Right cardiac atrium (tissue), 5 donors: Measurements from ENCODE around the gene PPP2R5D. TPM values are rescaled to one million over a fixed set of nuclear protein-coding genes. Genes with fewer than 3 reads are reported as not detected.

Source experiments
- ATAC-seq, 2 donors: fragments of 200-7000 bp; cut with Tn5 transposase; one replicate each; pipeline versions ENCODE4 v1.8.0 to v1.9.1; 2020; ENCODE audit warnings: moderate library complexity in 2 of 2, mild to moderate bottlenecking in 1 of 2
- DNase-seq, 3 donors: peaks; one replicate each; pipeline ENCODE4 v3.0.0-alpha.2; 2020
- H3K27ac ChIP-seq: one replicate; pipeline ENCODE4 v1.5.1; 2013; ENCODE audit warnings: mild to moderate bottlenecking, low read length, control low read depth, moderate library complexity
- H3K27me3 ChIP-seq: one replicate; pipeline ENCODE4 v1.6.1; 2013; ENCODE audit not compliant: control insufficient read depth, insufficient read depth
- H3K4me1 ChIP-seq: one replicate; pipeline ENCODE4 v1.6.1; 2013; ENCODE audit warnings: low read length; ENCODE audit not compliant: control insufficient read depth, insufficient read depth
- H3K4me3 ChIP-seq: one replicate; pipeline ENCODE4 v1.5.1; 2013; ENCODE audit warnings: low read length, control low read depth
- H3K9me3 ChIP-seq: one replicate; pipeline ENCODE4 v1.6.1; 2013; ENCODE audit warnings: low read length; ENCODE audit not compliant: control insufficient read depth
- WGBS: extraction: QIAGEN DNeasy Blood & Tissue Kit; methylation state at CpG from one replicate; pipeline ENCODE4 v1.1.7; 2013; 5-methylcytosine and 5-hydroxymethylcytosine counted together
- intact Hi-C, 4 donors: fragments of 100-400 bp; cut with DNase I; formaldehyde crosslinking; loops; one replicate each; pipeline versions ENCODE4 v1.11.0 to v1.14.0; 2022 to 2023
- polyA plus RNA-seq: library from polyadenylated mRNA; stranded (reverse); fragments of 200-250 nt; gene quantifications from one replicate; pipeline ENCODE4 v1.2.3, GENCODE V29; 2013
- total RNA-seq, 4 donors: library from RNA; stranded (reverse); fragmentation: NEBNext Ultra II Directional; extraction: Animal tissue kit (Norgen Biotek cat#: 25700); gene quantifications; one replicate each; pipeline ENCODE4 v1.2.1, GENCODE V29; 2021
- donor health status: healthy with polysubstance abuse.
- donor health status: DM: no; HTN: yes; CAD: no.
- donor health status: DM: no; HTN: no; CAD: no.
- donor health status: DM: no; HTN: yes; CAD: no; lungs with severe emphysema.
- donor health status: DM: yes; HTN: yes; CAD: no.

PPP2R5D gene
- total and polyA plus RNA-seq, 5 donors = 26.4 to 39.3 (median 37.5) TPM

DNA sequence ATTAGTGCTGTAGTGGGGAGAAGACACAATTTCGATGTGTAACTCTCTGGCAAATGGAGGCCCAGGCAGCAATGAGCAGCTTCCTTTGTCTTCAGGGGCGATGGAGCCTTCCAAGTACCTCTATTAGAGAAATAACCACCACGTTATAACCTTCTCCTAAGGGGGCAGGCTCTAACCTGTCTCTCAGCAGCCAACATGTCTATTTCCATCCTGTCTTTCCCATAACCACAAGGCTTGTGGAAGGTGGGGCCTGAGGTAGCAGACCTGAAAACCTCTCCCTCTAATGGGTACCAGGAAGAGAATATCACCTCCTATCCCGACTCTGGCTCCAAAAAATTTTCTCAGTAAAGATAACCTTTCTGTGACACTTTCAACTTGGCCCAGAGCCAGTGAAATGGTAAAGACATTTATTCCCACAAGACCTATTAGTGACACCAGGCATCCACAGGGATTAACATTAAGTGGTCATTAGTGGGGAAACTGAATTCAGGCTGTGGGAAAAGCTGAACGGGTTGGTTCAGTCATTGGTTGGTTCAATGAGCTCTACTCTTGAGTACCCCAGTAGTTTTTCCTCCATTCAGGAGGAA lies 9.4 kb upstream of the PPP2R5D start:
- DNase-seq = no peak
- ATAC-seq = no peak
- Histone ChIP-seq H3K27me3 (no peaks in the 10 kb centered on the region), H3K4me3 (no peak overlapping the region), H3K9me3 (no peaks in the 10 kb centered on the region), H3K4me1 (peaks cover 8% of the 10 kb centered on the region), H3K27ac (no peak overlapping the region)
- intact Hi-C loops = no loop called here
- WGBS = 74% methylated on average over 5 of the region's 5 CpGs

DNA sequence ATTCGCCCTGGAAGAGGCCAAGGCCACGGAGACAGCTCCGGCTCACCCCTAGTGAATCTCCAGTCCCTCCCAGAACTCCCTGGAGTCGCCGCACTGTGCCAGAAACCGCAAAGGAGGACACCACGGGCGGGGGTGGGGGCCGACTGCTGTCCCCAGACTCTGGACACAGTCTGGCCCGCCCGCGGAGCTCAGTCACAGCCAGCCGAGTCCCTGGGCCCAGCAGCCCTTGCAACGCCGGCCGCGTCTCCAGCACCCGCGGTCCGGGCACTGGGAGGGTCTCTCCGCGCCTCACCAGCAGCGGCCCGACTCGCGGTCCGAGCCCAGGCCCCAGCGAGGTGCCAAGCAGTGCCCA lies 5.9 kb upstream of the PPP2R5D start:
- intact Hi-C loops = no loop called here

DNA sequence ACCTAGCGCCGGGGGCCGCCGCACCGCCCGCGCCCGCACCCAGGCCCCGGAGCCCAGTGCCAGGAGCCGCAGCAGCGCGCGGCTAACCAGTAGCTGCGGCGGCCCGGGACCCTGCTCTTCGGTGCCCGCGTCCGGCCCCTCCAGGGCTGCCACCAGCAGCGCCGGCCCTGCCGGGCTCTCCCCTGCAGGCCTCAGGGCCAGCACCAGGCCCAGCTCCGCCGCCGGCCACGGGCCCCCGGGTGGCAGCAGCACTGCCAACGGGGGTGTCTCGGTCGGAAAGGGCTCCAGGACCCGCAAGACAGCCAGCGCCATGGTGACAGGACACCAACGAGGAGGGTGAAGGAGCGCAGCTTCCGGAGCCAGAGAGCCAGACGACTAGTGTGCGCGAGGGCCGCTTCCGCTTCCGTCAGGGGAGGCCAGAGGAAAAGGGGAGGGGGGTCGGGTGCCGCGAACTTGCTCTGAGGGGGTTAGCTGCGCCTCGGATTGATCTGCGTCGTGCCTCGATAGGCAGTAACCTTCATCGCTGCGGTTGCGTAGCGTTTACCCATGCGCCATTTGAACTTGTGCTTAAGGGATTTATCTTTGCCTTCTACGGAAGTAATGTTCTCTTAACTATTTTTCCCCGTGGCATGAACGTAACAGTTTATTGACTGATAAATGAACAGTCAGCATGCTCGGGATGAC lies 5.4 kb upstream of the PPP2R5D start, which contains the start of gene PEX6:
Gene PEX6, minus strand, starts transcription at position 343 of the 684 bp plus-strand sequence. Its CDS starts 31 bp downstream, at position 312.
- H3K4me1 ChIP-seq = peaks cover 3% of the 10 kb centered on the region
- peak within 1 kb of the TSS; percentile 65 for H3K4me3 ChIP-seq
- no peaks in the 10 kb centered on the region for H3K27me3 ChIP-seq
- ATAC-seq = peak; percentile 96 to 97
- DNase-seq = peak; percentile 94 to 97 (median 96)
- no peaks in the 10 kb centered on the region for H3K9me3 ChIP-seq
- peak within 1 kb of the TSS; percentile 55 for H3K27ac ChIP-seq
- intact Hi-C loops = no loop called here
- WGBS = under 1% methylated on average over 59 of the region's 59 CpGs

More for the DNA sequence above, 5.9 kb upstream of the PPP2R5D start:
- DNase-seq (peak; percentile 43 to 71 (median 69)), ATAC-seq (peak; percentile 28 to 37)
- WGBS = under 1% methylated on average over 28 of the region's 28 CpGs
- Histone ChIP-seq H3K9me3 (no peaks in the 10 kb centered on the region), H3K27ac (peak overlapping the region; percentile 55), H3K4me3 (peak overlapping the region; percentile 65), H3K4me1 (peaks cover 3% of the 10 kb centered on the region), H3K27me3 (no peaks in the 10 kb centered on the region)

DNA sequence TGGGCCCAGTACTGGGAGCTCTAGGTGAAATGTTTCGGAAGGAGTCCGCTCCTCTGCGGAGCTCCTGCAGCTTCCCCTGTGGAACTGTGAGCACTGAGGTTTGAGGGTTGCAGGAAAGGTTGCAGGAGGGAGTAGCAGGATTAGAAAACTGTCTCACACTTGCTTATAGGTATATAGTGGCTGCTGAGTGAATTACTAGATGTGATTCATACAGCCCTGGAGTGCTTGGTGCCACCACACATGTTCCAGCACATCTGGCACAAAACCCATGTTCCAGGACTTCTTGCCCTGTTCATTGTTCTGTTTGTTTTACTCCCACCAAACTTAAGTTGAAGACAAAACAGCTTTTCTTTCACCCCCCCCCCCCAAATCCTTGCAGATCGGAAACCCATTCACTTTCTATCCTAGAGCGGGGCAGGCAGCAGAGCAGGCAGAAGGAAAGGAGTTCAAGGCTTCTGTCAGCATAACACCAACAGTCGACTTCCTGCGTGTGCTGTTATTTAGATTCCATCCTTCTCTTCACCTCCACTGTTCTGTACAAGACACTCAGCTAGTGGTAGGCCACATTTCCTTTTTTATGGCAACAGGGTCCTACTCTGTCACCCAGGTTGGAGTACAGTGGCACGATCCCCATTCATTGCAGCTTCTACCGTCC lies 4.7 kb upstream of the PPP2R5D start:
- 38% methylated on average over 9 of the region's 9 CpGs for WGBS
- Histone ChIP-seq H3K4me3 (peak overlapping the region; percentile 65), H3K27ac (peak overlapping the region; percentile 55), H3K27me3 (no peaks in the 10 kb centered on the region), H3K9me3 (no peaks in the 10 kb centered on the region), H3K4me1 (peaks cover 3% of the 10 kb centered on the region)
- intact Hi-C loops = no loop called here
- DNase-seq (no peak), ATAC-seq (peak in 1 of 2 donors; percentile 3)

- Histone ChIP-seq H3K4me1 (peaks cover 17% of the 10 kb centered on the region), H3K9me3 (no peaks in the 10 kb centered on the region), H3K4me3 (no peak overlapping the region), H3K27ac (no peak overlapping the region), H3K27me3 (no peaks in the 10 kb centered on the region)
- intact Hi-C loops = no loop called here
- WGBS = 74% methylated on average over 5 of the region's 5 CpGs
- DNase-seq (no peak), ATAC-seq (no peak)
Measured at GRCh38 chr6:42981836-42982235, 2.5 kb upstream of the PPP2R5D start.

- Histone ChIP-seq H3K27me3 (no peaks in the 10 kb centered on the region), H3K4me3 (peak overlapping the region; percentile 90), H3K9me3 (no peaks in the 10 kb centered on the region), H3K27ac (peak overlapping the region; percentile 87), H3K4me1 (peaks cover 20% of the 10 kb centered on the region)
- 9% methylated on average over 13 of the region's 13 CpGs for WGBS
- intact Hi-C loops = no loop called here
- ATAC-seq (peak; percentile 12), DNase-seq (peak in 1 of 3 donors; percentile 69)
Measured at GRCh38 chr6:42984924-42985475, 630 bp downstream of the PPP2R5D start.

DNA sequence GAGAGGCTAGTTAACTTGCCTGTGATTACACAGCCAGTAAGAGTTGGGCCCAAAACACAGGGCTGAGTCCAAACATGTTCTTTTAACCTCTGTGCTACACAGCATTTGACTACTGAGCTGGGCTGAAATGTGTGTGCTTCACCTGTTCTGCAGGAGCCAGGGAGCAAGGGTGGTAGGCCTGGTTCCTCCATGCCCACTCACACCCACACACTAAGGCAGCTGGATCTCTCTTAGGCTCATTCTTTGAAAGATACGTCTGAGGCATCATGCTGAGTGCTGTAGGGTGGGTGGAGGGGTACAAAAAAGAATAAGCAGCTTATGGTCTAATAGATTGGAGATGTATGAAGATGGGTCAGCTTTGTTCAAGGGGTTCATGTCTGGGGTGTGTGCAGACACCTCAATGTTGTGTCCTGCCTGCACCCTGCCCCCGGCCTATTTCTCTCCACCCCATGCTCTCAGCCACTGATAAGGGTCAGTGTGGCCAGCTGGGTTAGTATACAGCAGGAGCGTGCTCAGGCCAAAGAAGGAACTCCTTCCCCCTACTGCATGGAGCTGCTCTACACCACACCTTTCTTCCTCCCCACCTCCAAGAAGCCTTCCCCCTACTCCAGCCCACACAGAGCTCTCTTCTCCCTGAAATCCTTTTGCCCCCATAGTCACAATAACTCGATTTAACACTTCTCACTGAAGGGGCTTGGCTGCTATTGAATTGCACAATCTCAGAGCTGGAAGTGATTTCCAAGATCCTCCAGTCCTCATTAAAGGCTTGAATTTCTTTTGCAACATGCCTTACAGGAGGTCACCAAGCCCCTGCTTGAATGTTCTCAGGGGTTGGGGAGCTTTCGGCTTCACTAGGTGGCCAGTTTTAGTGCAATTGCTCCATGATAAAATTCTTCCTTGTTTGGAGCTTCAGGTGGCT lies 3.4 kb downstream of the PPP2R5D start:
- WGBS = 52% methylated on average over 5 of the region's 5 CpGs
- no peak overlapping the region for H3K4me3 ChIP-seq
- peaks cover 20% of the 10 kb centered on the region for H3K4me1 ChIP-seq
- DNase-seq (no peak), ATAC-seq (no peak)
- H3K9me3 ChIP-seq = no peaks in the 10 kb centered on the region
- H3K27me3 ChIP-seq = no peaks in the 10 kb centered on the region
- intact Hi-C loops = no loop called here
- H3K27ac ChIP-seq = peak overlapping the region; percentile 13

- H3K4me3 ChIP-seq = no peak overlapping the region
- H3K27ac ChIP-seq = no peak overlapping the region
- H3K27me3 ChIP-seq = no peaks in the 10 kb centered on the region
- intact Hi-C loops = no loop called here
- DNase-seq (peak in 2 of 3 donors; percentile 29 to 74), ATAC-seq (no peak)
- H3K9me3 ChIP-seq = no peaks in the 10 kb centered on the region
- WGBS = 20% methylated on average over 1 of the region's 1 CpG
- peaks cover 20% of the 10 kb centered on the region for H3K4me1 ChIP-seq
Measured at GRCh38 chr6:42988486-42989020, 4.2 kb downstream of the PPP2R5D start.

- intact Hi-C loops = no loop called here
- ATAC-seq (no peak), DNase-seq (no peak)
- Histone ChIP-seq H3K9me3 (no peaks in the 10 kb centered on the region), H3K27me3 (no peaks in the 10 kb centered on the region), H3K27ac (no peak overlapping the region), H3K4me3 (no peak overlapping the region), H3K4me1 (peaks cover 20% of the 10 kb centered on the region)
- WGBS = 88% methylated on average over 5 of the region's 5 CpGs
Measured at GRCh38 chr6:42989923-42990322, 5.6 kb downstream of the PPP2R5D start.

DNA sequence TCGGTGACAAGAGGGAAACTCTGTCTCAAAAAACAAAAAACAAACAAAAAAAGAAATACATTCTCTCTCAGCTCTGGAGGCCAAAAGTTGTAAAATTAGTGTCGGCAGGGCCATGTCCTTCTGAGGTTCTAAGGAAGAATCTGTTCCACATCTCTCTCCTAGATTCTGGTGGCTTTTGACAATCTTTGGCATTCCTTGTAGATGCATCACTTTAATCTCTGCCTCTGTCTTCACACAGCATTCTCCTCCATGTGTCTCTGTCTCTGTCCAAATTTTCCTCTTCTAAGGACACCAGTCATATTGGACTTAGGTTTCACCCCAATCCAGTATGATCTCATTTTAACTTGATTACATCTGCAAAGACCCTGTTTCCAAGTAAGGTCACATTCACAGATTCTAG lies 9.1 kb downstream of the PPP2R5D start:
- no peaks in the 10 kb centered on the region for H3K27me3 ChIP-seq
- no peak overlapping the region for H3K4me3 ChIP-seq
- no peaks in the 10 kb centered on the region for H3K9me3 ChIP-seq
- no peak overlapping the region for H3K27ac ChIP-seq
- intact Hi-C loops = no loop called here
- ATAC-seq (no peak), DNase-seq (no peak)
- H3K4me1 ChIP-seq = no peaks in the 10 kb centered on the region
- 95% methylated on average over 2 of the region's 2 CpGs for WGBS
